HL-60 (cell line): Measurements from ENCODE around the gene PRAMEF12.

Experiments used
- DNase-seq, 2 experiments: peaks; one replicate each; pipeline ENCODE4 v3.0.0-alpha.2; 2010 to 2020; ENCODE audit warnings: low read depth in 1 of 2, low spot score in 1 of 2
- H3K27ac ChIP-seq: fragments of 250-450 bp; sonication (Bioruptor Pico); replicated peaks from 2 replicates; pipeline ENCODE4 v1.5.1; 2020; ENCODE audit warnings: mild to moderate bottlenecking, moderate library complexity
- H3K27me3 ChIP-seq: fragments of 250-450 bp; sonication (Bioruptor Pico); 2 replicates; pipeline ENCODE4 v1.5.1; 2021; ENCODE audit warnings: mild to moderate bottlenecking, moderate library complexity; ENCODE audit not compliant: insufficient read depth, poor library complexity, severe bottlenecking
- H3K4me3 ChIP-seq: replicated peaks from 2 replicates; pipeline ENCODE4 v1.5.1; 2011; ENCODE audit warnings: mild to moderate bottlenecking, control low read depth, low read length; ENCODE audit not compliant: insufficient read depth
- CTCF ChIP-seq: IDR thresholded peaks from one replicate; pipeline ENCODE4 v1.5.1; 2011; ENCODE audit warnings: low read length, control low read depth, inconsistent platforms; ENCODE audit not compliant: insufficient read depth
- GABPA ChIP-seq: IDR thresholded peaks from 2 replicates; pipeline ENCODE4 v1.6.1; 2012; ENCODE audit warnings: low read depth
- POLR2AphosphoS5 ChIP-seq: IDR thresholded peaks from 2 replicates; pipeline ENCODE4 v1.6.1; 2012; ENCODE audit warnings: low read depth
- REST ChIP-seq: IDR thresholded peaks from 2 replicates; pipeline ENCODE4 v1.6.1; 2012; ENCODE audit warnings: low read depth; ENCODE audit not compliant: insufficient replicate concordance
- SPI1 ChIP-seq: IDR thresholded peaks from 2 replicates; pipeline ENCODE4 v1.6.1; 2012; ENCODE audit warnings: low read depth, mild to moderate bottlenecking, borderline replicate concordance

The PRAMEF12 gene

GRCh38 chr1:12745126-12745991 lies 28.2 kb upstream of the PRAMEF12 start:
- H3K27ac ChIP-seq = no peak overlapping the region
- peaks cover 4% of the 10 kb centered on the region for H3K27me3 ChIP-seq
- no peak overlapping the region for H3K4me3 ChIP-seq
- TF ChIP-seq GABPA (no peak), SPI1 (no peak), CTCF (no peak), REST (no peak), POLR2AphosphoS5 (no peak)
- DNase-seq = no peak

GRCh38 chr1:12745992-12746323 lies 27.6 kb upstream of the PRAMEF12 start, which contains the start of gene CFAP107:
CFAP107 (plus strand) TSS chr1:12746200; CDS start chr1:12746431, 231 bp downstream.
- Histone ChIP-seq H3K4me3 (no peak within 1 kb of the TSS), H3K27me3 (peaks cover 4% of the 10 kb centered on the region), H3K27ac (no peak within 1 kb of the TSS)
- no peak for TF ChIP-seq SPI1
- no peak for TF ChIP-seq CTCF
- TF ChIP-seq POLR2AphosphoS5 = no peak
- no peak for TF ChIP-seq REST
- TF ChIP-seq GABPA = no peak
- no peak for DNase-seq

GRCh38 chr1:12748778-12749355 lies 24.7 kb upstream of the PRAMEF12 start:
- Histone ChIP-seq H3K27me3 (peaks cover 4% of the 10 kb centered on the region), H3K4me3 (no peak overlapping the region), H3K27ac (no peak overlapping the region)
- DNase-seq = no peak
- TF ChIP-seq SPI1 = no peak
- TF ChIP-seq POLR2AphosphoS5 = no peak
- TF ChIP-seq CTCF = no peak
- no peak for TF ChIP-seq REST
- no peak for TF ChIP-seq GABPA
